ENCODE data around the gene FEM1B. TPM values are rescaled to one million over a fixed set of nuclear protein-coding genes. Genes with fewer than 3 reads are reported as not detected.

Gene FEM1B
- total and polyA plus RNA-seq, 7 donors: 23.5 to 188 (median 69.3) TPM

GRCh38 chr15:68244235-68244634 lies 33.3 kb upstream of the FEM1B start:
- DNase-seq (no peak), ATAC-seq (no peak)
- Histone ChIP-seq H3K4me3 (no peak overlapping the region), H3K9me3 (peaks cover 17% of the 10 kb centered on the region), H3K4me1 (no peaks in the 10 kb centered on the region), H3K36me3 (ENCODE audit: insufficient read depth in 1 of 2, low read depth in 1 of 2) (no peaks in the 10 kb centered on the region), H3K27ac (no peak overlapping the region), H3K27me3 (ENCODE audit: insufficient read depth in 3 of 3, low read length in 2 of 3) (no peaks in the 10 kb centered on the region)
- TF ChIP-seq CTCF (IDR thresholded peaks at IDR 0.05): no peak
- WGBS, 3 donors: 97 to 100% (median 97%) methylated on average over 1 of the region's 1 CpG
- intact Hi-C loops (cut with DNase I): loop anchor here in 1 of 2 donors (10.0 kb wide), 1 partner anchor 291 kb away; no protein-coding TSS in a partner anchor

GRCh38 chr15:68249058-68249713 lies 28.4 kb upstream of the FEM1B start:
- no peak overlapping the region for H3K4me3 ChIP-seq
- no peak overlapping the region for H3K27ac ChIP-seq
- H3K4me1 ChIP-seq: no peaks in the 10 kb centered on the region
- intact Hi-C loops (cut with DNase I): loop anchor here in 1 of 2 donors (10.0 kb wide), 1 partner anchor 286 kb away; no protein-coding TSS in a partner anchor
- ATAC-seq: no peak
- no peak for TF ChIP-seq CTCF (IDR thresholded peaks at IDR 0.05)
- no peaks in the 10 kb centered on the region for H3K36me3 ChIP-seq (ENCODE audit: insufficient read depth in 1 of 2, low read depth in 1 of 2)
- WGBS, 3 donors: 61 to 67% (median 65%) methylated on average over 3 of the region's 3 CpGs
- DNase-seq: no peak
- no peaks in the 10 kb centered on the region for H3K27me3 ChIP-seq (ENCODE audit: insufficient read depth in 3 of 3, low read length in 2 of 3)
- H3K9me3 ChIP-seq: peaks cover 7% of the 10 kb centered on the region

- H3K36me3 ChIP-seq (ENCODE audit: insufficient read depth in 1 of 2, low read depth in 1 of 2): no peaks in the 10 kb centered on the region
- no peak overlapping the region for H3K4me3 ChIP-seq
- no peak overlapping the region for H3K27ac ChIP-seq
- ATAC-seq (peak in 3 of 4 donors; percentile 34 to 60 (median 58)), DNase-seq (no peak)
- H3K4me1 ChIP-seq: peaks cover 5% of the 10 kb centered on the region
- intact Hi-C loops (cut with DNase I): loop anchor here (2.0 to 5.0 kb wide), 7 partner anchors 39 to 304 kb away; no protein-coding TSS in a partner anchor
- no peaks in the 10 kb centered on the region for H3K27me3 ChIP-seq (ENCODE audit: insufficient read depth in 3 of 3, low read length in 2 of 3)
- 20 to 35% (median 25%) methylated on average over 7 of the region's 7 CpGs for WGBS, 3 donors
- H3K9me3 ChIP-seq: no peaks in the 10 kb centered on the region
- peak; percentile 93 for TF ChIP-seq CTCF (IDR thresholded peaks at IDR 0.05)
Observed at GRCh38 chr15:68252925-68253534, 24.5 kb upstream of the FEM1B start.

GRCh38 chr15:68256675-68257450 lies 20.7 kb upstream of the FEM1B start:
- intact Hi-C loops (cut with DNase I): loop anchor here in 1 of 2 donors (5.0 kb wide), 1 partner anchor 35 kb away; no protein-coding TSS in a partner anchor
- no peaks in the 10 kb centered on the region for H3K36me3 ChIP-seq (ENCODE audit: insufficient read depth in 1 of 2, low read depth in 1 of 2)
- H3K9me3 ChIP-seq: no peaks in the 10 kb centered on the region
- peaks cover 20% of the 10 kb centered on the region for H3K4me1 ChIP-seq
- H3K27ac ChIP-seq: peak overlapping the region; percentile 86
- H3K27me3 ChIP-seq (ENCODE audit: insufficient read depth in 3 of 3, low read length in 2 of 3): no peaks in the 10 kb centered on the region
- no peak for TF ChIP-seq CTCF (IDR thresholded peaks at IDR 0.05)
- DNase-seq (peak; percentile 95 to 96), ATAC-seq (peak; percentile 91 to 96 (median 94))
- peak overlapping the region; percentile 68 for H3K4me3 ChIP-seq
- 8 to 12% (median 8%) methylated on average over 55 to 57 of the region's 57 CpGs for WGBS, 3 donors
